H1 (cell line): ENCODE data around the gene ARMH3. TPM values are rescaled to one million over a fixed set of nuclear protein-coding genes. Genes with fewer than 3 reads are reported as not detected.

Experiments used
- CBX5 ChIP-seq: fragments of 300-800, 300-1000 bp; sonication (generic); IDR thresholded peaks from 2 replicates; pipeline ENCODE4 v1.7.1; 2016; ENCODE audit warnings: antibody characterized with exemption, low read length, low read depth
- CHD2 ChIP-seq: IDR thresholded peaks from 2 replicates; pipeline ENCODE4 v1.6.1; 2012; ENCODE audit warnings: low read length, improper control_type of control experiment
- E2F6 ChIP-seq: IDR thresholded peaks from 2 replicates; pipeline ENCODE4 v1.6.1; 2012; ENCODE audit warnings: inconsistent platforms
- FOSL1 ChIP-seq: IDR thresholded peaks from 2 replicates; pipeline ENCODE4 v1.6.1; 2011; ENCODE audit warnings: mild to moderate bottlenecking, low read depth, low read length, moderate library complexity; ENCODE audit not compliant: insufficient read depth
- NANOG ChIP-seq: IDR thresholded peaks from 2 replicates; pipeline ENCODE4 v1.6.1; 2011; ENCODE audit warnings: low read length, low read depth, mild to moderate bottlenecking, inconsistent platforms; ENCODE audit not compliant: insufficient read depth, poor library complexity, severe bottlenecking
- RXRA ChIP-seq: IDR thresholded peaks from 2 replicates; pipeline ENCODE4 v1.6.1; 2011; ENCODE audit warnings: low read depth, mild to moderate bottlenecking, low read length, moderate library complexity; ENCODE audit not compliant: insufficient read depth
- SP1 ChIP-seq: IDR thresholded peaks from 2 replicates; pipeline ENCODE4 v1.6.1; 2011; ENCODE audit warnings: low read depth, low read length
- TAF7 ChIP-seq: optimal IDR thresholded peaks from 2 replicates; pipeline ENCODE3; 2011; ENCODE audit warnings: low read depth, mild to moderate bottlenecking, inconsistent platforms, low read length, moderate library complexity, borderline replicate concordance
- polyA plus RNA-seq, 7 experiments: library from polyadenylated mRNA; depleted of rRNA in 3 of 7; stranded (reverse) in 5 of 7; unstranded in 2 of 7; fragments of >200 nt in 5 of 7; fragments of 200-250 nt in 2 of 7; gene quantifications; 1 replicate in 5 of 7; 2 replicates in 1 of 7; 4 replicates in 1 of 7; pipeline versions ENCODE4 v1.2.1 to v1.2.3, GENCODE V29; 2011 to 2013; ENCODE audit warnings: missing spikeins in 2 of 7, mixed read lengths in 2 of 7
- total RNA-seq: library from RNA; stranded (reverse); fragmentation: NEBNext Ultra II Directional; extraction: Animal tissue kit (Norgen Biotek cat#: 25700); gene quantifications from 2 replicates; pipeline ENCODE4 v1.2.1, GENCODE V29; 2021

The ARMH3 gene
- total and polyA plus RNA-seq, 2 of the 8 experiments (the other 6 are each of a cell fraction or from before 2014, with no cell fraction given) = 11.6 to 18.3 TPM

DNA sequence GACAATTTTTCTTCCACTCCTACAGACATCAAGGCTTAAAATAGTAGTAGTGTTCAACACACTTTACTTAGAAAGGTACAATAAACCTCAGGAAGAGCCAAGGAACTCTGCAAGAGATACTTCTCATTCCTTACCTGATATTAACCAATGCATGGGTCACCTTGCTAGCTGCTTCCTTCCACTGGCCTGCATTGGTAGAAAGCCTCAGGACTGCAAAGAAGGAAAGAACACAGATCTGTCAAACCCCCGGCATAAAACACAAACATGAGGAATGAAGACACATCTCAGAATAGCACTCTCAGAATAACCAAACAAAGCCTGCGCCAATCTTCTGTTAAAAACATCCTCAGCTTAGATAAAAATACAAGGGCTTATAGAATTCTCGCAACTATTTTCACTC lies 116.2 kb downstream of the ARMH3 start (continued):
- TF ChIP-seq FOSL1 (no peak), TAF7 (no peak), SP1 (no peak), NANOG (no peak), E2F6 (no peak), CHD2 (no peak), CBX5 (no peak), RXRA (no peak)
